Stimulated activated CD4-positive, alpha-beta T cell treated with anti-CD3 and anti-CD28 coated beads, Interleukin-15, amount 100 ng/mL, for 1 hour (primary cell): ENCODE measurements around the gene HSD11B2.

Source experiments
- DNase-seq, 2 donors: peaks; one replicate each; pipeline ENCODE4 v3.0.0-alpha.2; 2020; ENCODE audit warnings: low read depth in 1 of 2, low spot score in 1 of 2

HSD11B2 gene

DNA sequence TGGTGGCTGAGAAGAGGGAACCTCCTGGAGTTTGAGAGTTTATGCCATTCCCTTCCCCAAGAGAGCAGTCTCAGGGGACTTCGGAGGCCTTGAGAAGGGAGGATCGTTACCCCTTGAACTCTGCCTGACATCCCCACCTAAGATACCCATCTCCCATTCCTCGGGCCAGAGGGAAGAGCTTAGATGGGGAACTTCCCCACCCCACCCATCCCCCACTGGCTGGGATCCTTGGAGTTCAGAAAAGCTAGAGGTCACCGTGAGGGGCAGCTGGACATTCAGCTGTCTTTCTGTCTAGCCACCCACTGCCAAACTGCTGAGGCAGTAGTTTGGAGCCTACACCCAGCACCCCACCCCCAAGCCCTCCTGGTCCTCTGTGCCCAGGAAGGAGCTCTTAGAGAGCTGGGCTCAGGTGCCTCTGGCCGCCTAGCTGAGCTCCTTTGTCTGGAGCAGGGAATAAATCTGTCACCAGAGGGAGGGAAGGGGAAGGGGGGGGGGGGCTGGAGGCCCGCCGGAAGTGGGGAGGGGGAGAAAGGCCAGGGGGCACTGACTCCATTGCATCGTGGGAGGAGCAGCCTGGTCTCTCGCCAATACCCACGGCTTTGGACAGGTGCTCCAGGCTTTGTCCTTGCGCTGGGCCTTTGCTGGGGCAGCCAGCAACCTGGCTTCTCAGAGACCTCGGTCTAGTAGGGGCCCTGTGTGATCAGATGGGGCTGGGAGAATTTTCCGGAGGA is 1.0 kb downstream of the HSD11B2 start:
- no peak for DNase-seq

DNA sequence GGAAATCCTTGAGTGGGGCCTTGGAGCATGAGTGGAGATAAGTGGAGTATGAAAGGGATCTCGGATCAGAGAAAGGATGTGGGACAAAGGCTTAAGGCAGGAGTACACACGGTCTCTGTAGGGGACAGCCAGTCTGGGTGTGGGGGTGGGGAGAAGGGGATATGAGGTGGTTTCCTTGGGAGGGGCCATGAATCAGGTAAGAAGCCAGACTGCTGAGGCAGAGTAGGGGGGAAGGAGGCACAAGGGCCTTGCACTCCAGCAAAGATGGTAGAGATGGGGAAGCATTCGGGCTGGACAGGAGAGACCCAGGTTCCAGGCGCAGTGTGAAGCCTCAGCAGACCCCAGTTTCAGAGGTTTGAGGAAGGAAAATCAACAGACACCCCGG is 1.6 kb downstream of the HSD11B2 start:
- DNase-seq = no peak

DNA sequence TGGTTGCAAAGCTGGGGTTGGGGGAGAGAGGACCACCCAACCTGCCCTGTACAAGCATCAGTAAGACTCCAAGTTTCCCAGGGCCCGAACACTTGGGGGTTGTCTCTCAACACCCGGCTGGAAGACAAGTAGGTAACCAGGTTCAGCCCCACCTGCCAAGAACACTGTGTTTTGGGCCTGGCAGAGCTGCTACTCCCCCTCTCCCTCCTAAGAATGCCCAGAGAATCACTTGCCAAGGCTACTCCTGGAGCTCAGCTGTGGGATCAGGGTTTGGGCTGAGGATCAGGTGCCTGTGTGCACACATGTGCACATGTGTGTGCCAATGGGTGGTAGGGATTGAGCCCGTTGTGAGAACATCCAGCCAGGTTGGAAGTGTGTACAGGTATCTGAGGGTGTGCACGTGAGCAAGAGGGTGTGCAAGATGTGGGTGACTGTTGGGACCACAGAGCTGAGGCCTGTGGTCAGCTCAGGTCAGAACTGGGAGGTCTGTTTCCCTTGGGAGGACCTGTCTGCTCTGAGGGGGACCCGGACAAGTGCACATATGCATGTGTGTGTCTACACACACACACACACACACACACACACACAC is 2.3 kb downstream of the HSD11B2 start:
- no peak for DNase-seq

DNA sequence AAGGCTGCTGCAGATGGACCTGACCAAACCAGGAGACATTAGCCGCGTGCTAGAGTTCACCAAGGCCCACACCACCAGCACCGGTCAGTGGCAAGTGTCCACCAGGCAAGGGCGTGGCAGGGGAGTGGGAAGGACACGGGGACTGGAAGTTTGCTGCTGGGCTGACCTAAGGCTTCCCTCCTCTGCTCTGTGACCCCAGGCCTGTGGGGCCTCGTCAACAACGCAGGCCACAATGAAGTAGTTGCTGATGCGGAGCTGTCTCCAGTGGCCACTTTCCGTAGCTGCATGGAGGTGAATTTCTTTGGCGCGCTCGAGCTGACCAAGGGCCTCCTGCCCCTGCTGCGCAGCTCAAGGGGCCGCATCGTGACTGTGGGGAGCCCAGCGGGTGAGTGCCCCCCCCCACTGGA is 4.8 kb downstream of the HSD11B2 start:
- no peak for DNase-seq

DNA sequence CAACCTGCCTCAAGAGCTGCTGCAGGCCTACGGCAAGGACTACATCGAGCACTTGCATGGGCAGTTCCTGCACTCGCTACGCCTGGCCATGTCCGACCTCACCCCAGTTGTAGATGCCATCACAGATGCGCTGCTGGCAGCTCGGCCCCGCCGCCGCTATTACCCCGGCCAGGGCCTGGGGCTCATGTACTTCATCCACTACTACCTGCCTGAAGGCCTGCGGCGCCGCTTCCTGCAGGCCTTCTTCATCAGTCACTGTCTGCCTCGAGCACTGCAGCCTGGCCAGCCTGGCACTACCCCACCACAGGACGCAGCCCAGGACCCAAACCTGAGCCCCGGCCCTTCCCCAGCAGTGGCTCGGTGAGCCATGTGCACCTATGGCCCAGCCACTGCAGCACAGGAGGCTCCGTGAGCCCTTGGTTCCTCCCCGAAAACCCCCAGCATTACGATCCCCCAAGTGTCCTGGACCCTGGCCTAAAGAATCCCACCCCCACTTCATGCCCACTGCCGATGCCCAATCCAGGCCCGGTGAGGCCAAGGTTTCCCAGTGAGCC is 5.8 kb downstream of the HSD11B2 start:
- no peak for DNase-seq

DNA sequence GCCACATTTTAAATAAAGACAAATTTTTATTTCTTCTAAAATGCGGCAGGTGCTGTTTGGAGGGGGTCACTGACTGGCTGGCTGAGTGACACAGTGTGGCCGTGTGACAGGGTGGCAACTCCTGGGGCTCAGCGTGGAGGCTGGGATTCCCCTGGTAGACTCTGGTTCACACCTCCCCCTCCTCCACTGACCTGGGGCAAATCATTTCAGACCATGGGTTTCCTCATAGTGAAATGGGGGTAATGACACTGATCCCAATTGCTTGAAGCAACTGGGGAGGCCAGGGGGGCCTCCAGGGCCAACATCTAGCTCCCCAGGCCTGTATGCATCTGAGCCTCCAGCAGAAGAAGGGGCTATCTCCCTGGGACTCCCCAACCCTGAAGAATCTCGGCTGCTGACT is 6.6 kb downstream of the HSD11B2 start:
- DNase-seq = no peak

DNA sequence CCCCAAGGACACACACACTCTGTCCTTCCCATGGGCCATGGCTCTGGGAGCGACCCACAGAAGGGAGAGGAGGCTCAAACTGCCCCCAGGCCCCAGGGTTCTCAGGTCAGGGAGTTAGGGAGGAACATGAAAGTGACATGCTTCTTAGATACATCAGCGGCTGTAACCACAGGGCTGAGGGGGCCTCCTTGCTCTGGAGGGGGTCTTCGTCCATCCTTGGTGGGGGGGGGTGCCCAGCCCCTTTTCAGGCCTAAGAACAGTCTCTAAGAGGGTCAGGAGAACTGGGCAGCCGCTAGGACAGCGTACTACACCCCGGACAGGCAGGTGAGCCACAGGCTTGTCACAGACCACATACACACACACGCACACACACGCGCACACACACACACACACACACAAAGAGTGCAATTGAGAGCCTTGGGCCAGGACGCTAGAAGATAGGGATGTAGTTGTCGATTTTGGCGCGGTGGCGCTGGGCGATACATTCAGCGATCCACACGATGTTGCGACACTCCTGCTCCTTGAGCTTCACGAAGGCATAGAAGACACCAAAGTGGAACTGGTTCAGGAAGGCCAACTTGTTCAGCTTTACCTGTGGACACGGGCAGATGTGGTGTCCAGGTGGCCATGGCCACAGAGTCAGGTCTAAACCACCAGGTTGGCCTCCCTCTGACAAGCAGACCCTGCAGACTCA is 7.3 kb downstream of the HSD11B2 start:
- DNase-seq = no peak

DNA sequence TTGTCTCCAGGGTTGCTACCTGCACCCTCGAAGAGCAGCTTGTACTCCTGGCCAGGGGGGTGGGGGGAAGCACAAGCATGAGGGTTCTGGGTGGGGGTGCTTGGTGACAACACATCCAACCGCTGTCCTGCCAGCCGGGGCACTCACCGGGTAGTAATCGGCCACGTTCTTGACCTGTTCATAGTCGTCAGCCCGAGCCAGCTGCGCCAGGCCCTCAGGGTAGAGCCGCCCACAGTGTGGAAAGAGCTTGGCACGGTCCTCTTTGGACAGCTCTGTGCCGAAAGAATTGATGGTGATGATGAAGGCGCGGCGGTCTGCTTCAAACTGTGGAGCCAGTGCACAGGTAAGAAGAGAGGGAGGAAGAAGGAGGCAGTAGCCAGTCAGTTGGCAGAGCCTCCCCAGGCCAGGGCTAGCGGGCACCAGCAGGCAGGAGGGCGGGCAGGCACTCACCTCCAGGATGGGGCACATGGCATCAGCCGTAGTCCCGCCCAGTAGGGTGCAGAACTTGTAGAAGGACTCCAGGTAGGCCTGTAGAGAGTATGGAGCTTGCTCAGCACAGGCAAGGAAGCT is 8.0 kb downstream of the HSD11B2 start:
- DNase-seq = no peak

DNA sequence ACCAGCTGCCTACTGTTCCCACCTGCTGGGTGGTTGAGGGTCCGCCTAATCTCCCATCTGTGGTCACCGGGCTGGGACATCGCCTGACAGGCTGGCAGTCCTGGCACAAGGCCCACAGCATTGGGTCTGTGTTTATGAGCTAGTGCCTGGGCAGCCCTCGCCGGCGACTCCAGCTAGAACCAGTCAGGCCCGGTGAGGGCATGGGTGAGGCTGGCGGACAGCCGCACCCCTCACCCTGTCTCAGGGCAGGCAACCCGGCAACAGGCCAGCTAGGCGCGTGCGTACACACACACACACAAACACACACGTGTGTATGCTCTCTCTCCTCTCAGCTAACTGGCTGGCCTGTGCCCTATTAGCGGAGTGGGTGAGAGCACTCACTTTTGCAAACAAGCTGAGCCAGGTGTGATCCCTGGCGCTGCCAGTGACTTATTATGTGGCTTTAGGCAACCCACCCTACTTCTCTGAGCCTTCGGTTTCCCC is 10.4 kb downstream of the HSD11B2 start:
- DNase-seq = no peak

DNA sequence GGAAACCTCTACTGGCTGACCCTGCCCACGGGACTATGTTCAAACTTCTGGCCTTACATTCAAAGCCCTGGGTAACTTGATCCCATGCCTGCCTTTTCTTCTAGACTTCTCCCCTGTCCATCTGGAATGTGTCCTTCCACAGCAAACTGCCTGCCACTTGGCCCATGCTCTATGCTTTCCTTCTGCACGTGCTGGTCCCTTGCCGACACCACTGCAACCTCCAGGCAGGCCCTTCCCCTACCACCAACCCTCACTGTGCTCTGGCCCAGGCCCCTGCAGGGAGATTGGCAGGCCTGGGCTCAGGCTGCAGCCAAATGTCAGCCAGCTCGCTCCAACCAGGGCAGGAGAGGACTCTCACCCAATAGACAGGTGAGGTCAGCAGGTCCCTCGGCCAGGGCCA is 11.0 kb downstream of the HSD11B2 start:
- no peak for DNase-seq

DNA sequence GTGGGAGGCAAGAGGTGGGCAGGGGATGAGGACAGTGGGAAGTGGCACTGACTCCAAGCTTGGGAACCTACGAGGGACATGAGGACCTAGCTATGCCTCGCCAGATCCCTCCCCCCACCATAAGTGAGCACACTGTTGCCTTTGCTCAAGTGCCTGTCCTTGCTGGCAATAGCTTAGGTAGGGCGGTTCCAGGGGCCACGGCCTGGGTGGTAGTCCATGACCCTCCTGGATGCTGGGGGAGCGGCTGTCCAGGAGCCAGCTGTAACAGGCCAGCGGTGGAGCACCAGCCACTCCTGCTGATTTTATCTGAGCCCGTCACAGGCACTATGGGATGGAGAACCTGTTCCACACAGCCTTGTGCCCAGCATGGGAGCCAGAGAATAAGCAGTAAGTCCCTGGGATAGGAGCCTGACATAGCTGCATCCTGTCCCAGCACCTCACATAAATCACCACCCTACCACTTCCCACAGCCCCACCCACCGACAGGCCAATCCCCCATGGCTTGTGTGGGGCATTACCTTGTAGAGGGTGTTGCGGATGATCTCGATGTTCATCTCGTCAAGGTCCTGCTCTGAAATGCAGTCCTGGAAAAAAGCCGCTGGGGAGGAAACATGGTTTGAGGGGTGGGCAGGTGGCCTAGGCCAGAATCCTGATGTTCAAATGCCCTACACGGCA is 11.8 kb downstream of the HSD11B2 start:
- no peak for DNase-seq

DNA sequence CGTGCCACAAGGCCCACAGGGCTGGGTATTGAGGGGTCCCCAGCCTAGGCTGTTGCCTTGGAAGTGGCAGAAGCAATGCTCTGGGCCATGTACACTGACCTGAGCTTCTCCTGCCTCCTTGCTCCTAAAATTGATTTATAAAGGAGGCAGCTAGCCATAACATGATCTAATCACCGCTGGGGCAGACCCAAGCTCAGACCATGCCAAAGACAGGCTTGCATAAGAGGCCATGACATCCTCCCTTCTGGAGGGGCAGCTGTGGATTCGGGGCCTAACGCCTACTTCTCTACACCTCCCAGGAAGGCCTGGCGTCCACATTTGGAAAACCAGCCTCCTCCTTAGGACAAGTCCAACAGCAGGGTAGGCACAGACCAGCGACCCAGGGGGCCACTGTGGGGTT is 12.3 kb downstream of the HSD11B2 start:
- DNase-seq = no peak

DNA sequence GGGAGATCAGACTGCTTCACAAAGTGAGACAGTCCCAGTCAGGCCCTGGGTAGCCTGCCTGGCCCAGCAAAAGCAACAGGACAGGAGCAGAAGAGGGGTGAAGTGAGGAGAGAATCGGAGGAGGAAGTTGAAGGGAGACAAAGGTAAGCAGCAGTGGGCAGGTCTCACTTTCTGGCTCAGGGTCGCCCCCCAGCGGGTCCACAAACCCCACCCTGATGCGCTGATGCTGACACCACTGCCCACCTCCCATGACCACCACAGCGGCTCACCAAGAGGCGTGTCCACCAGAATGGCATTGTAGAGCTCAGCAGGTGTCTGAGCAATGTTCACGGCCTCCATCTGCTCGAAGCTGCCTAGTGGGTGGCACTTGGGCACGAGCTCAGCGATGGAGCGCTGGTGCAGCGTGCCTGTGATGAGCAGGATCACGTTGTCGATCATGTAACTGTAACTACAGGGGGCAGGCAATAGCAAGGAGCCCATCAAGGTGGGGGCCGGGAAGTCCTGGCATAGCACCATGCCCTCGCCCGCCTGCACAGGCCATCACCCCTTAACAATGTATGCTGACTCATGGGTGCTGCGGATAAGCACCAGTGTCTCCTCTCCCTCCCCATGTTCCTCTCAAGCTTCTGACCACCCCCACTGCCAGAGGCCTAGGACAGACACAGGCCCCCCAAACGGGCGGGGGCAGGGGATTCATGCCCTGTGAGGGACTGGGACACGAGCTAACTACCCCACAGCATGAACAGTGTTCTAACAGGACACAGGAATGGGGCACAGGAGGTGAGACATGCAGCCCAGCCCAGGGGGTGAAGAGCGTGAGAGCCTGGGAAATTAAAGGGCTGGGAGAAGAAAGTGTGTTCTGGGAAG is 13.6 kb downstream of the HSD11B2 start:
- no peak for DNase-seq

DNA sequence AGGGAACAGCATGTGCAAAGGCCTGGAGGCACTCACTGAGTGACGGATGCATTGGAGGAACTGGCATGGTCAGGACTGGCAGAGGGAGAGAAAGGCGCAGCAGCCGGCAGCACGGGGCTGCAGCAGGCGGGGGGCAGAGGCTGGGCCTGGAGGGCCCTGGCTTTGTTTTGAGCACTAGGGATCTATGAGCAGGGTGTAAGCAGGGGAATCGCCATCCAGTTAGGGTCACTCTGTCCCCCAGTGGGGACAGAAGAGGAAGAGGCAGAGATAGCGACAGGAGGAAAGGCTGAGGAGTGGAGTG is 14.2 kb downstream of the HSD11B2 start:
- DNase-seq = no peak

DNA sequence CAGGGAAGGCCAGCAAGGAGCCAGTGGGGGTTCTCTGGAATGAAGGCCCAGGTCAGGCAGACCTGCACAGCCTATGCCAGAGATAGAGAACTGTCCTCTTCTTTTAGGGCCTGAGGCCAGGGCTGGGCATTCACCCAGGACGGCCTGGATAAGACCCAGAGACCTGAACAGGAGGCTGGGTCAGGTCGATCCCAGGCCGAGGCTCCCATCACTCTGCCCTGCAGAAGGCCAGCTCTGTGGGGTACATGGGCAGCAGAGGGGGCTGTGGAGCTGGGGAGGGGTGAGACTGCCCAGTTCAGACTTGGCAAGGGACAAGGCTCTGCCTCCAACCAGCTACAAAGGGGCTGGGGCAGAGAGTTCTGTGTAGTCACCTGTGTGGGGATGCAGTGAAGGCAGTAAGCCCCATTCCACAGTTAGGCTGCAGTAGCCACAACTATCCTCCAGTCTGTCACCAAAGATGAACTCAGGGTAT is 14.6 kb downstream of the HSD11B2 start:
- DNase-seq = no peak

DNA sequence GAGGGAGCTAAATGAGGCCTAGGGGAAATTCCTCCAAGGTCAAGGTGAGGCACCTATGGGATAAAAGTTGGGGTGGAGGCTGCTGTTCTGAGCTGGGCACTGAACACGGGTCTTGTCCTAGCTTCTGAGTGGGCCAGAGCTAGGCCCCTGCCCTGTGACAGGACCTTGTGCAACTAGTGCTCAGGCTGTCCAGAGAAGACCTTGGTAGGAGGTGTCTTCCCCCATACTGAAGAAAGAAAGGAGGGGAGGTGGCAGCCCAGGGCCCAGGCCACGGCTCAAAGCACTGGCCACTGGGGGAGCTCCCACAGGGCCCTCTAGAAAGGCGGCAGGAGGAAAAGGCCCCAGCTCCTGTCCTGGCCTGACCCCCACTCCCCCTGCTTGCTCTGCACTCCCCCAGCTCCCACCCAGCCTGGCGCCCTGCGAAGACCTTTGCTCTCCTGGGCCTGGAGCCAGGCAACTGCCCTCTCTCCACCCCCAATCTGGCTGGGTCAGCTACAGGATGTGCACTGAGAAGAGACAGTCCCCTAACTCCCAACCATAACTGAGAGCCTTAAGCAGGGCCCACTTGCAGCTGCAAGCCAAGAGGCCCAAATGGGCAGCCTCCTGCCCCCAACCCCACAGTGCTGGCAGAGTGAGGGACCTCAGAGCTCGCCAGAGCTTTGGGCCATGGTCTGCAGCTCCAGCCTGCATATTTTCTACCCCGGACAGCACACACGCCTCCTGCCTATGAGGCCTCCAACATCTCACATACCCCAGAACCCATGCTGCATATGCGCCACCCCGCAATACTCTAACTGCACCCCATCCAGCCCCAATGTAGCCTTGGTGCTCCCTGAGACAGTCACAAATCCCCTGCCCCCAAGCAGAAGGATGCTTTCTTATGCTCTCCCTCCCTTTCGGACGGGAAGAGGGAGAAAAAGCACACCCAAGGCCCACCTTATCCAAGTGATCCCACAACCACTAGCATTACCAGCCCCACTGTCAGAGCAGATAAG is 15.3 kb downstream of the HSD11B2 start:
- no peak for DNase-seq

DNA sequence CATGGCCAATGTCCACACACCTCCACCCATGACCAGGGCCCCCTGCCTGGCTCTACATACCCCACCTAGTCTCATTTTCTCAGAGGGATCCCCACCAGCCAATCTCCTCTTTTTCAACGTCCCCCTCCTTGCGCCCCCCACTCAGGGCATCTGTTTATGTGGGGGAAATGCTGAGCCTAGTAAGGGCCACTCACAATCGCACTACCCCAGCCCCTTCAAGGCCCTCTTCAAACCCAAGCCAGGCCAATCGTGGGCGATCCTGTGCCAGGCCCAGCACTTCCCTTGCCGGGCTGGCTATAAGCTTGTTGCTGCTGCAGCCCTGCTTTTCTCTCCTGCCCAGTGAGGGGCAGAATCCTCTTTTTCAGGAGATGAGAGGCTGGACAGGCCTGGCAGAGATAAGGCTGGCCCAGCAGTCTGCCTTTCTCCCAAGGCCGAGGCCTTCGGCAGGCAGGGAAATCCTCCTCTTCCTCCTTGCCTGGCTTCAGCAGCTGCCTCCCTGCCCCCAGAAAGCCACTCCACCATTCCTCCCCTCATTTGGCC is 16.1 kb downstream of the HSD11B2 start:
- no peak for DNase-seq

DNA sequence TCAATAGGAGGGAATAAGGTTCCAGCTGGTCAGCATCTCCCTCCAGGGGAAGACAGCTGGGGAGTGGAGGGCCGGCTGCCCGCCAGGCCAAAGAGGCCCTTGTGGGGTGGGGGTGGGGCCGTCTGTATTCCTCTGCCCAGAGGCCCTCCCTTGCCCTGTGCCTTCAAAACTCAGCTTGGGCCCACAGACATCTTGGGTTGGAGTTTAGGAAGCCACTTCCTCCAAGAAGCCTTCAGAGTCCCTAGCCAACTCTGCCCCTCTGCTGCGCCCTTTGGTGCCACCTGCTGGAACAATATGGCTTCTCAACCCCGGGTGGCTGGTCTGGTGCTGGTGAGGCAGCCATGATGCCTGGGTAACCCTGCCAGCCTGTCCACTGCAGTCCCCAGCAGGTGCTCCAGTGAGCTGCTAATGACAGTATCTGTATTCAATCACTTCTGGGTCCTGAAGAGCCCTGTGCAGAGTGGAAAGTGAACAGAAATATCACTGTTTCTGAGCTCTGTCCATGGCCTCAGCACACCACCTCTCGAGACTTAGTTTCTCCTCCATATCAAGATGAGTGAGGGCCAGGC is 16.7 kb downstream of the HSD11B2 start:
- DNase-seq = peak; percentile 10 to 55

DNA sequence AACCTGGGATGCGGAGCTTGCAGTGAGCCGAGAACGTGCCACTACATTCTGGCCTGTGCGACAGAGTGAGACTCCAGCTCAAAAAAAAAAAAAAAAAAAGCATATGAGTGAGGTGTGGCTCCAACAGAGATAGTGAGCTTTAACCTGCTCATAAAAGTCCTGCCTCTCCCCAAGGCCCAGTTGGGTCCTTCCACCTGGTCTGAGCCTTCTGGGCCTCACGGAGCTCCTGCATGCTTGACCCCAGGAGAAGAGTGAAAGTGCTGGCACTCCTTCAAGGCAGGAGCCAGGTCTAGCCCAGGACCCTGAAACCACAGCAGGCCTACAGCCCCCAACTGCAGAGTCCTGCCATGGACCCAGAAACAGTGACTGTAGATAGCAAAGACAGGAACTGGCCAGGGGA is 17.7 kb downstream of the HSD11B2 start:
- DNase-seq = no peak
